HG03565 (cell line): ENCODE measurements around the gene TTLL7.
A peak's percentile ranks its signal among the peaks of the same experiment; 100 is the strongest.
"Not testable (repeated sequence)": the region's sequence is repeated elsewhere in the genome, so short reads cannot be mapped to it uniquely, and the experiment has no call there.

Source experiments
- ATAC-seq: cut with Tn5 transposase; IDR thresholded peaks from one replicate; pipeline ENCODE4 v1.9.1; 2021; ENCODE audit warnings: mild to moderate bottlenecking, moderate library complexity; ENCODE audit not compliant: unreplicated experiment

The TTLL7 gene

DNA sequence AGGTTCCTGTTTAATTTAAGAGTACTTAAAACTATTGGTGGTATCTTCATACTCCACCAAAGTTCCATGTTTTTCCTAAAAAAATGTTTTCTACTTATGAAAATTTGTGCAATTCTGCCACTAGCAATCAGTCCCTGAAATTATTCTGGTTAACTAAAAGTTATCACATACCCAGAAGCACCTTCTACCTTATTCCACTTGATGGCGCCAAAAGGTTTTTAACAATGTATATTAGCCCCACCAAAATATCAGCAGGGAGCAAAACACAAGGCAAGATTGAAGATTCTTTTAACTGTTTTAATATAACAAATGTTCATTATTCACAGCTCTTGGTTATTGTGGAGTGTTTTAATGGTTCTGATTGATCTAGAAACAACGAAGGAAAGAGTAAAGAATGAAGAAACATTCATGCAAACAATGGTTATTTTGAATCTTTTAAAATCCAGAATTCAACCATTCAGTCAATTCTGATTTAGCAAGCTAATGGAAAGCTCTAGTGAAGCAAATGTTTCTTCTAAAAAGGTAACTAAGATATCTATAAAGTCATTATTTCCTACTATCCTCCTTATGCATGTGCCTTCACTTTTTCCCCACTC is 67.2 kb downstream of the TTLL7 start:
- peak; percentile 75 for ATAC-seq

DNA sequence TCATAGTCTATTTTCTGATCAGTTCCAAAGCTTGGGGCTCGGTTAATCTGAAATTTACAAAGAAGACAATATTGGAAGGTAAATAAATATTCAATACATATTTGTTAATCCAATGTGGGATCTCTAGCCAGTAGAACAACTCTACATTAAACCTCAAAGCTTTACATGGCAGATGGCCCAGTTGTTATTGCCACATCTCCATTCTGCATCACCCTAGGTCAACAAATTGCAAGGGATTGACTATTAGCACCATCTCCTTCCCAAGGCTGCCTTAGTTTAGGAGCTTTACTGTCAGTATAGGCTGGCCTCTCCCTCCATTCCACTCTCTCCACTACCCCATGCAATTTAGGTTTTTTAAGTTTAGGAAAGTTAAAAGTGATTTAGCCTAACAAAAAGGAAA is 69.7 kb downstream of the TTLL7 start:
- ATAC-seq: no peak

DNA sequence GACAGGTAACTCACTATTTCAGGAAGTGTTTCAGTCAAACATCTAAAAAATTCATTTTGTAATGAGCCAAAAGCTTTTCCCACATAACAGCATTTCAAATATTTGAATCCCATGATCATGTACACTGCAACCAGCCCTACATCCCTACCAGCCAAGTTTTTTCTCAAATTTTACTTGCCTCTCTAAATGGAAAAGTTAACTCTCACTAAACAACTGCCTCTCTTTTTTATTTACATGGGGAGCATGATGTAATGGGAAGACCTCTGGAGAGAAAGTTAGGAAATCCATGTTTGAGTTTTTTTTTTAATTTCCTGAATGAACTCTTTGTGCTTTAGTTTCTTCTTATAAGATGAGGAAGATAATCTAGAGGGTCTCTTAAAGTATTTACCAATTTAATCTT is 70.5 kb downstream of the TTLL7 start:
- ATAC-seq: no peak

DNA sequence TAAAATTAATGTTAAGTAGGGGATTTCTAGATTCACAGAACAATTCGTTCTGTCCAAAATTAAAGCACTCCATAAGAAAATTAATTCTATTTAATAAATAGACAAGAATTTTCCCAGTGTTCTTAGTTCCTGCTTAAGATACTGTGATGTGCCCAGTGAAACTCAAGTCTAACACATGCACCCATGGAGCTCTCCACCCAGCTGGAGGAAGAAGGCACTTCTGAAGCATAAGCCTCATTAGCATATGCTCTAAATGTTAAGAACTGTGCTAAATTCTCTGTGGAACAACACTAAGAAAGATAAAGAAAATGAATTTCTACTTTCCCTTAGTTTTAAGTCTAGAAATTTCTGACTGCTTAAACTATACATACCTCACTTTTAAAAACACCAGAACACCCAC is 71.2 kb downstream of the TTLL7 start:
- no peak for ATAC-seq

DNA sequence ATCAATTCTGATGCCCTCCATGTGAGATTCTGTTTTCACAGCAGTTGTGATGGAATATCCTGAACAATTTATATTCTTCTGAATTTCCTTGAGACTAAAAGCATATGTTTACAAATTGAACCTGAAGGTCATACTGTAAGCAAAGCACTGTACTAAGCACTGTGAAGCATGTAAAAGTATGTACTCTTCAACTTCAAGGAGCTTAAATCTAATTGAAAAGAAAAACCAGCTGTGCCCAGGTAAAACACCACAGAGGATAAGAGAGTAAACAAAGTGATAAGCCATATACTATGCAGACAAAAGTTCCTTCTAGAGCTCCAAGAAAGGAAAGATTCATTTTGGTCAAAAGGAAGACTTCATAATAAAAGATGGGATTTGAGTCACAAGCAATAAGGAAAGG is 71.9 kb downstream of the TTLL7 start:
- ATAC-seq: no peak

DNA sequence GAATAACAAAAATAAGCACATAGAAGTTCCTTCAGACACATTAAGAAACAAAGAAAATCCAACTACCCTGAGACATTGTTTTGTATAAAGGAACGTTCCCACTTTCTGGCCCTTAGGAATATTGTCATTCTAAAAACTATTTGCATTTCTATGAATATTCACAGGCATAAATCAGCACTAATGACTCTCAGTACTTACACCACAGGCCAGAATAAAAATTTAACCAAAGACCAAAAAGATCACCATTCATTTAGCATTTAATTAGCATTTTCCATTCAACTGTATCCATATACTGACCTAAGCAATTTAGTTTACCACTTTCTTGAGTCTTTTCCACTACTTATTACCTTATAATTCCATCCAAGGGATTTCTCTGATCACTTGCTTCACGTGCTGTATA is 75.4 kb downstream of the TTLL7 start:
- no peak for ATAC-seq

DNA sequence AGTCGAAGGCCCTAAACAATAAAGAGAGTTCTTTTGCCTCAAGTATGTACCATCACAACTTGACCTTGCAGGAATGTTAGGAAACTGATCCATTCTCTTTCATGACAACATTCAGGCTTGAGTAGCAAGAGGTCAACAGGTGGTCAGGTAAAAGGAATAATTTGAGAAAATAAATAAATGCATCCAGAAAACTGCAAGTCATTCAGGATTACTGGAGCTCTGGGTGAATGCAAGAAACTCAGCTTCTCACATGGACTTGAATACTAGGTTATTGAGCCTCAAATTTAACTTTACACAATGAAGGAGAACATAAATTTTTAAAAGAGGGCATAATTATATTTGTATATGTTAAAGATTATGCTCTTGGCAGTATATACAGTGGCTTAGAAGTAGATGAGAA is 76.5 kb downstream of the TTLL7 start:
- ATAC-seq: no peak

DNA sequence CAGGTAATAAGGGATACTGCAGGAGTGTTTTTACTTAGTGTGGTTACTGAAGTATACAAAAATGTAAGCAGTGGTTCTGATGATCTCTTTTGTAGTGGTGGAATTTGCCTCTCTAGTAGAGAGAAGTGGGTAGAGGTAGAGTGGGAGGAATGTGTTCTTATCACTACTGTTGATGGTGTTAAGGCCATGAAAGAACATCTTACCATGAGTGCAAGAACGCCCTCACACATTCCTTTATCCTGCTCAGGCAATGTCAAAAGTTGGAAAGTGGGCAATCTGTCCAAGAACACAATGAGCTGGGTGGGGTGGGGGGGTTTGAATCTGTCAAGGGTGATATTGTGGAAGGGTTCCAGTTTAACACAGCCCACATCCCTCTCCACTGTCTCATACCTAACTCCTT is 78.6 kb downstream of the TTLL7 start:
- ATAC-seq: no peak

DNA sequence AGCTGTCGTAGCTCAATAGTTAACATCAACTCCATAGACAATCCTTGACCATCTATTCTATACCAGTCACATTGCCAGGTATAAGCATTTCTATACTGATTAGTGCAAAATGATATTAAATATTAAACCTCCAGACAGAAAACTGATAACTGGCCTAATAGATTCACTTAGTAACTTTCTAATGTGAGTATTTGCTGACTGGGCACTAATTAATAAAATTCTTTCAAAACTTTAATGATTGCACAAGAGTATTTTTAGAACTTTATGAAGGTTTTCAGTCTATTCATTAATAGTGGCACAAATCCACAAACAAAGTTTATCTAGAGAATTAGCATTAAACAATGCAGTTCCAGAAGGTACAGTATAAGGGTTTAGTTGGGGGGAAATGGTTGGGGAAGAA is 79.1 kb downstream of the TTLL7 start:
- ATAC-seq: no peak

DNA sequence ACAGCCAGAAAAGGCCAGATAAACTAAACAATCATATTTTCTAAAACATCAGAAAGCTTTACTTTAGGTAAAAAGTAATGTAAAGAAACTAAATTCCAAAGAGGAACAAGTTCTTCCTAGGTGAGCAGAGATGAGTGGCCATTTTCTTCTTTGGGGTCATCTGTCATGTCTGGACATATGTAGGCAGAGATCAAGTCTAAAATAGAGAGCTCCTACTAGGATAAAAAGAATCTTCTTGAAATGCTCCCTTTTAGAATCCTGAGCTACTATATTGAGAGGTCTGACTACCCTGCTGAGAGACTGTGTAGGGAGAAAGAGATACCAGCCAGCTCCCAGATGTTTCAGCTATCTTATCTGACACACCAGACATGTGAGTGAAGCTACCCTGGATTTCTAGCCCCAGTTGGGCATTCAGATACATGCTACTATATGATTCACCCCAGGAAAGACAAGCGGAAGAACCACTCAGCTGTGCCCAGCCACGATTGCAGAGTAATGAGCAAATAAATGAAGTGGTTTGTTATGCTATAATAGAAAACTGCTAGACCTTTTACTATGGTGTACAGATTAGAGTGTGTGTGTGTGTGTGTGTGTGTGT is 80.1 kb downstream of the TTLL7 start:
- ATAC-seq: no peak

DNA sequence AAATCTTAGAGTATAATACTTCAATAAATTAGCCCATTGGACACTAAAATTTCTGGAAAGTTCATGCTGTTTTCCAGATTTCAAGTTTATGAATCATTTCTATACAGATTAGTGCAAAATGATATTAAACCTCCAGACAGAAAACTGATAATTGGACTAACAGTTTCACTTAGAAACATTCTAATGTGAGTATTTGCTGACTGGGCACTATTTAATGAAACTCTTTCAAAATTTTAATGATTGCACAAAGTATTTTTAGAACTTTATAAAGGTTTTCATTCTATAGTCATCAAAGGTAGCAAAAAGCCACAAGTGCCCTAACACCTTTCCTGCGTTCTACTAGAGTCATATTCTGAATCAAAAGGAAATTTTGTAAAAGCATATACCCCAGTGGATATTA is 81.0 kb downstream of the TTLL7 start:
- ATAC-seq: no peak

DNA sequence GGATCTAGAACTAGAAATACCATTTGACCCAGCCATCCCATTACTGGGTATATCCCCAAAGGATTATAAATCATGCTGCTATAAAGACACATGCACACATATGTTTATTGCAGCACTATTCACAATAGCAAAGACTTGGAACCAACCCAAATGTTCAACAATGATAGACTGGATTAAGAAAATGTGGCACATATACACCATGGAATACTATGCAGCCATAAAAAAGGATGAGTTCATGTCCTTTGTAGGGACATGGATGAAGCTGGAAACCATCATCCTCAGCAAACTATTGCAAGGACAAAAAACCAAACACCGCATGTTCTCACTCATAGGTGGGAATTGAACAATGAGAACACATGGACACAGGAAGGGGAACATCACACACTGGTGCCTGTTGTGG is 82.8 kb downstream of the TTLL7 start:
- not testable (repeated sequence) for ATAC-seq

DNA sequence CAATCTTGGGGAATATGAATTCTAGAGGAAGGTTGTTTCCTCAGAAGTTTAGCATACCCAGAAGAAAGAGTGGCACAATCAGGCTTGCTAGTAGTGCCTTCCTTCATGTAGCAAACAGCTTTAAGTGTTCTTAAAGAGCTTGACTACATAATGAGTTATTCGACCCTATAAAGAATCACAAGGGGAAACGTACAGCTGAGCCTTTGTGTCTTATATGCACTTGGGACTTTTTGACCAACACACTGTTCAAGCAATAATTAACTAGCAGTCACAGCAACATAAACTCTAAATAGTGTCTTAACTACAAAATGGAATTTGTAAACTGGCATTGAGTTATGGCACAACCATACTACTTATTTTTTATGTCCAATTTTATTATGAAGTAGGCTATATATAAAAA is 86.1 kb downstream of the TTLL7 start:
- ATAC-seq: no peak

DNA sequence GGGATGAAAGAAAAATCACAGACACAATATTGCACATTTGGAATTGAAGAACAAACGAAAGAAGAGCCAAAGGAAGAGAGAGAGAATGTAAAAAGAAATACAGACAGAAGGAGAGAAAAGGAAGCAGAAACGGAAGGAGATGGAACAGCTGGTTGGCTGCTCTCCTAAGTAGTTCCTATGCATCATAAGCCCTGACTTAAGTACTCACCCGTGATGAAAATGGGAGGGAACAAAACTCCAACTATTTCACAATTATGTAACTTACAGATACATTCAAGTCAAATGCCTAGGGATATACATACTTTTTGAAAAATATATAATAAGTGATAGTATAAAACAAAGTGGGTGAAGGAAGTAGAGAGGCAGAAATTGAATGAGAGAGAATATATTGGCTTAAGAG is 88.5 kb downstream of the TTLL7 start:
- no peak for ATAC-seq

DNA sequence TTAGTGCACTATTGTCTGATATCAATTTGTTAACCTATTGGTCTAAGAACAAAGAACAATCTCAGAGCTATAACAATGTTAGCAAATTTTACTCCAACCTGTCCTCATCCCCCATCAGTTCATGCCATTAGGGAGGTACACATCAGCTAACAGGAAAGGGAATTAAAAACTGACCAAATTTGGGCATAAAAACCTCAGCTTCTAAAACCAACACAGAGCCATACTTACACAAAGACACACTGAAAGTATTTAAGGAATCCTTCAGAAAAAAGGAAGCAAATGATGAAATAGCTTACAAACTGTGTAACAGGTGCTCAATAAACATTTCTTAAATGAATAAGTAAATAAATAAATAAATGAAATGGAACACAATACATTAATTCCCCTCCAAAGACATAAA is 89.2 kb downstream of the TTLL7 start:
- ATAC-seq: no peak

DNA sequence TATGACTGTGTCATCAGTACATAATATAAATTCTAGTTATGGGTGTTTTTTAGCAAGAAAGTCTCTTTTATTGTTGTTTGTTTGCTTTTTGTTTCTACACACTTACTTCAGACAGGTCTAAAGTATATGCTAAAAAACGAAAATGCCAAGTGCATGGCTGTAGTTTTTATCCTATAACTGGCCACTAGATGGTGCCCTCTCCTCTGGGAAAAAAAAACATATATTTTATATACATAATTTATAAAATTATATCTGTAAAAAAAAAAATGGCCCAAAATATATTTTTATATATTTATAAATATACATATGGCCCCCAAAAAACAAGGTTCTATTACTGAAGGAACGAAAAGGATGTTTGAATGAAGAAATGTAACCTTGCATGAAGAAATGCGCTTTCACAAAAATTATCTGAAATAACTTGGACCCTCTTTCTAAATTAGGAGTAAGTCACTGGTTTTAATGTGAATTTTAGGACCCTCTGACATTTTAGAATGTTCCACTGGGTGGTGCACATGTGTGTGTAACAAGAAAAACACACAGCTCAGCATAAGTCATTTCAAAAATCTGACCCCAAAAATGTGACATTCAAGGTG is 93.5 kb downstream of the TTLL7 start:
- peak; percentile 43 for ATAC-seq

DNA sequence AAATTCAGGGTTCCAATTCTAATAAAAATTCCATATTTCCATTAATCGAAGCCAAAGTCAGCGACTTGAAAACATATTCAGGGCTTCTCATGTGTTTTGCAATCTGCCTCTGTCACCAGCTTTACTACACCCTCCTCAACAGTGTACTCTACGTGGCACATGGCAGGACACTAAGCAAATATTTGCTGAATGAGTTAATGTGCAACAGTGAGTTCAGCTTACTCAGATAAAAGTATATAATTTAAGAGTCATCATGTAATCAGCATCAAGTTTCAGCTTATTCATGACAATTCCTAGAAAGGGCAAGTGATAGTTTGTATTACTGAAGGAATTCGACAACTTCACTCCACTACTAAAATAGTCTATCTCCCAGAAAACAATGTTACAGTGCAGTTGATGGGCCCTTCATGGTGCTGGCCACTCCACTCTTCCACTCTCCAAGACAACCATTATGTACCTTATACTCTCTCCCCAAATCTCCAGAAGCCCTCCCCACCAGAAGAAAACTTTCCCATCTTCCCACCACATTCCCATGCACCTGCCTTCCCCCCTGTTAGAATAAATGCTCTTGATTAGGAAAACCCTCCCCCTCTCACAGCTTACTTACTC is 97.3 kb downstream of the TTLL7 start:
- ATAC-seq: no peak

DNA sequence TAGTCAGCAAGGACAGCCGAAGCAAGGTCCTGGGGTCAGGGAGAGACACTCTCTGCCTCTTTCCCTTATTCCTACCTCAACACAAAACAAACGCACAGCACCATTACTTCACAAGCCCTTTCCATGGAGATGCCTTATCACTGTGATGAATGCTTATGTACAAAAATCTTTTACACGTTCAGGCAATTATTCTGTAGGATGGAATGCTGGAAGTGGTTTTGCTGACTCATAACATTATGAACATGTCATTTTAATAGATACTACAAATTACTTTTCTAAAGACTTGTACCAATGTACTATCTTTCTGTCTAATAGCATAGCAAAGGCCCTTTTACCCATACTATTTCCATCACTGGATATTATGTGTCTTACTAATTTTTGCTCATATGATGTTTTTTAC is 98.4 kb downstream of the TTLL7 start:
- no peak for ATAC-seq

DNA sequence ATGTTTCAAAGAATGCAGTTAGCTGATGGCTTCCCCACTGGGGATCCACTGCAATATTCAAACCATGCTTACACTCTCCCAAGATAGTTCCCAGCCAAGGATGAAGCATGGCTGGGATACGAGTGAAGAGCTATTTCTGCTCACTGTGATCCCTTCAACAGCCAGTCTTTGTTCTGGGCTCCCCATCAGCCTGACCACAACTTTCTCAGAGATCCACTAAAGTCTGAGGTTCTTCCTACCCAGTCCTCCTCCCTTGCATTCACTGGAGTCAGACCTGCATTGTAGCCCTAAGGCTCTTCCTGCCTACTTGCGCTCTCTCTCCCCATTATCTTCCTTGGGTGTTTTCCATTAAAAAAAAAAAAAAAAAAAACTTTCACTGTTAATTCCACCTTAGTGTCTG is 101.4 kb downstream of the TTLL7 start:
- ATAC-seq: no peak

DNA sequence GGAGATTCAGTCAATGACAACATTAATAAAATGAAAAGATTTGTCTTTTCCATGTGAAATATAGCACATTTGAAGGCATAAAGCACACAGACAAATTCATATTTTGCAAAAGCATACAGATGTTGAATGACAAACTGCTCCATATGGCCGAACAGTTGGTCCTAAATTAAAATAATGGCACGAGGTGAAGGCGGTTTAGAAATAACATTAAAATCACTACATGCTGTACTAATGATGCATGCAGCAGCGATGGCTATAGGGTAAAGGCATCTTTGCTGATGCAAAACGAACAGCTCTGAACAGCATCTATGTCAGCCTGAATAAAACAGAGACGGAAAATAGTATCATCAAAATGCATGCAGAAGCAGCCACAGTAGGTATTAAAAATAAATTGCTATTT is 102.6 kb downstream of the TTLL7 start:
- ATAC-seq: no peak

DNA sequence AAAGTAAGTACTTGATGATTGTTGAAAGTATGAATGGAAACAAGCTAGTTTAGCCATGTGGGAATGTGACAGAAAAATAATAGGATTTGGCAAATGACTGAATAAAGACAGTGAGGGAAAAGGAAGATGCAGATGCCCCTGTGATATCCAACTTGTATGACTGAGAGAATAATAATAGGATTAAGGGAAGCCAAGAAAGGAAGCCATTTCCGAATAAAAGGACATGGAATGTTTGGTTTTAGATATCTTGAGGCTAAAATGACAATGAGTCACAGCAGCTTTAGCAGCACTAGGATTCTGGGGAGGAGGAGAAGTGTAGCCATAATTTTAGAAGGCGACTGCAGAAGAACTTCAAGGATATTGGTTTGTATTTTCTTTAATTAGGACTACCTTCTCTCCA is 109.2 kb downstream of the TTLL7 start:
- ATAC-seq: no peak

DNA sequence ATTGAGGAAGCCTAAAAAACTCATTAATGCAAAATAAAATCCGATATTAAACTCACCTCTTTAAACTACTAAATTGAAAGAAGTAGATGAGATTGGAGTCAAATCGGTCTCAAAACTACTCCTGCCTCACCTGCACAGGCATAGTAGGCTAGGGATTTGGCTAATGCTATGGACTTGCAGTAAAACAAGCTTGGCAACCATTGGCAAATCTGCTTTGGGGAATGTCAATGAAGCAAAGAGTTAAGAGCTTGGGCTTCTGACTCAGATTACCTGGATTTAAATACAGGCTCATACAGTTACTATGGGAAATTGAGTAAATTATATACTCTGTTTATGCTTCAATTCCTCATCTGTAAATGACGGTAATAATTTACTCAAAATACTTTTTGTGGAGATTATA is 111.4 kb downstream of the TTLL7 start:
- no peak for ATAC-seq

DNA sequence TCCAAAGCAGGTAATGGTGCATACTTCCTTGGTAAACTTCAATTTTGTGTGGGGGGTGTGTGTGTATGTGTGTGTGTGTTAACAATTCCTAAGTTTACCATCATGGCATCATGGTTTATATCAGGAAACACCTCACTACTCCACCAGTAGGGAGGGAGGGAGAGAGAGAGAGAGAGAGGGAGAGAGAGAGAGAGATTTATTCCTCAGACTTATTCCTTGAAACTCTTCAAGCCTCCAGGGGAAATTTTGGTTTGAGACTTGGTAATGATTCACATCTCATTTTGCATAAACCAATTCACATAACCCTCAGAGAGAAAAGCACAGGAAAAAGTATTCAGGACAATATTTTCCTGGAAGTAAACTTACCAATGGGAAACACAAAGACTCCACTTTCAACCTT is 115.0 kb downstream of the TTLL7 start:
- ATAC-seq: no peak
